GM18909 (cell line): ENCODE data around the gene MEGF11.
A peak's percentile ranks its signal among the peaks of the same experiment; 100 is the strongest.
"Not testable (repeated sequence)": the region's sequence is repeated elsewhere in the genome, so short reads cannot be mapped to it uniquely, and the experiment has no call there.

Experiments used
- ATAC-seq: cut with Tn5 transposase; IDR thresholded peaks from one replicate; pipeline ENCODE4 v1.9.1; 2021; ENCODE audit warnings: mild to moderate bottlenecking; ENCODE audit not compliant: unreplicated experiment, poor library complexity

The MEGF11 gene

GRCh38 chr15:65991721-65992483, 261.6 kb downstream of the MEGF11 start:
- no peak for ATAC-seq

DNA sequence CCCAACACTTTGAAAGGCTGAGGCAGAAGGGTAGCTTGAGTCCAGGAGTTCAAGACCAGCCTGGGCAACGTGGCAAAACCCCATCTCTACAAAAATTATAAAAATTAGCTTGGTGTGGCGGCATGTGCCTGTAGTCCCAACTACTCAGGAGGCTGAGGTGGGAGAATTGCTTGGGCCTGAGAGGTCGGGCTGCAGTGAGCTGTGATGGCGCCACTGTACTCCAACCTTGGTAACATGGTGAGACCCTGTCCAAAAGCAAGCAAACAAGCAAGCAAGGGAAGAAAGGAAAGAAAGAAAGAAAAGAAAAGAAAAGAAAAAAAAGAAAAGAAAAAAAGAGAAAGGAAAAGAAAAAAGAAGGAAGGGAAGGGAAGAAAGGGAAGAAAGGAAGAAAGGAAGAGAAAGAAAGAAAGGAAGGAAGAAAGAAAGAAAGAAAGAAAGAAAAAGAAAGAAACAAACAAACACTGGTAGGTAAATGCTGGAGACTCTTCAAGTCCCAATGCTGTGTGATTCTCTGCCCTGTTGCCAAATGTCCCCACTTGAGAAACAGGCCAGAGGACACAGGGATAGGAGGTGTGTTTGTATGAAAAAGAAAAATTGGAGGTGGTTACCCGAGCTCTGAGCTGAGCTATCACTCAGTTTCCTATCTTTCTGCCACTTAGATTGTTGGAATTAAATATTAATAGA, 263.1 kb downstream of the MEGF11 start:
- no peak for ATAC-seq

GRCh38 chr15:65987100-65987499, 266.4 kb downstream of the MEGF11 start:
- ATAC-seq = no peak

DNA sequence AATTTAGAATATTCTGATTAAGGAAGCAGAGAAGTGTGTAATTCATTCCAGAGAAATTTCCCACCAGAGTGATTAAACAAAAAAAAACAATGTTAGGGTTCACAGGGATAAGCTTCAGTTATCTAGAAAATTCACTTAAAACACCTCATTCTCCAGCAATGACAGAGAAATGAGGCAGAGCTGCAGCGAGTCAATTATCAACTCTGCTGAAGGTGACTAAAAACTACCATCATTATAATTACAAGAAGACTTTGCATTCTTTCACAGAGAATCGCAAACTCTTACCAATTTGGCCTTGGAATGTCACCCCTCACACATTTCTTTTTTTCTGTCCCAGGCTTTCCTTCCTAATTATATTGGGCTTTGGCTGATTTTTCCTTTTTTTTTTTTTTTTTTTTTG, 267.1 kb downstream of the MEGF11 start:
- ATAC-seq = no peak

GRCh38 chr15:65985387-65985786, 268.2 kb downstream of the MEGF11 start:
- no peak for ATAC-seq

- no peak for ATAC-seq
Measured at GRCh38 chr15:65982627-65983322, 270.8 kb downstream of the MEGF11 start.

DNA sequence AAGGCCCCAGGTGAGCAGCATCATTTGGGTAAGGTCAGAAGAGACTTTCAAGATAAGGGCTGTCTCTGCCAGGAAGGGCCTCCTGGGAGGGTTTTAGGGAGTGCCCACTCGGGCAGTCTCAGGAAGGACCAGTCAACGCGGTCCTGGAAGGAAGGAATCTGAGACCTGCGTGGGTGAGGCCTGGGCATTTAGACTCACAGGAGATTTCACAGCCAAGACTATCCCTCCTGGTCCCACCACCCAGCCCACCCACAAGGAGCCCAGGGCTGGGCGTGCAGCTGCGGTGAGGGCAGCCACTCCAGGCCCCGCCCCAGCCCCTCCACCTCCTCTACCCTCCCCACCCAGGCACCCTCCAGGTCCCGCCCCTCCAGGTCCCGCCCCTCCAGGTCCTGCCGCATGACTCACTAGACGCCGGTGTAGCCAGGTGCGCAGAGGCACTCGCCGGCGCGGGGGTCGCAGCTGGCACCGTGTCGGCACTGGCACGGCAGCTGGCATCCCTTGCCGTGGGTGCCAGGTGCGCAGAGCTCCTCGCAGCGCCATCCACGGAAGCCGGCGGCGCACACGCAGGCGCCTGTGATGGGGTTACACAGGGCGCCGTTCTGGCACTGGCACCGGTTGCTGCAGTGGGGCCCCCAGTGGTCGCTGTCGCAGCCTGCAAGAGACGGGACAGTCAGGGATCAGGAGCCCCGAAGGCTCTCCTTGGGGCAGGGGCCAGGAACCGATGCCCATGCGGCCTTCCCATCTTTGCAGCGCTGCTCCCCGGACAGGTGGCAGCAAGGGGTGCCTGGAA, 271.5 kb downstream of the MEGF11 start:
- ATAC-seq = peak; percentile 64

- ATAC-seq = no peak
Measured at GRCh38 chr15:65980824-65981456, 272.6 kb downstream of the MEGF11 start.

DNA sequence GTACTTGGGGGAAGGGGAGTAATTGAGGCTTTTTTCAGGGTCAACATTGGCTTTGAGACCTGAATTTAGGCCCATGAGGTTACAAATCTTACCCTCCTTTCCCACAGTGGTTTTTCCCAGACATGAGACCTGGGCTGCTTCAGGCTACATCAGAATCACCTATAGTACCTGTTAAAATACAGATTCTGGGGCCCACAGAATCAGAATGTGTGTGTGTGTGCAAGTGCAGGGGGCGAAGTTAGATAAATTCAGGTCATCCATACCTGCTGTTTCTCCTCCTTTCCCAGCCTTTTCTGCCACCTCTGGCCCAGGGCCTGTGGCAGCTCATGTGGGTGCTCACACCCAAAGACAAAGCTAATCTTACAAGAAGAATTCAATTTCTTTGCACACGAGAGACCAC, 273.7 kb downstream of the MEGF11 start:
- no peak for ATAC-seq

GRCh38 chr15:65979316-65979715, 274.2 kb downstream of the MEGF11 start:
- no peak for ATAC-seq

GRCh38 chr15:65978110-65978509, 275.4 kb downstream of the MEGF11 start:
- ATAC-seq = no peak

DNA sequence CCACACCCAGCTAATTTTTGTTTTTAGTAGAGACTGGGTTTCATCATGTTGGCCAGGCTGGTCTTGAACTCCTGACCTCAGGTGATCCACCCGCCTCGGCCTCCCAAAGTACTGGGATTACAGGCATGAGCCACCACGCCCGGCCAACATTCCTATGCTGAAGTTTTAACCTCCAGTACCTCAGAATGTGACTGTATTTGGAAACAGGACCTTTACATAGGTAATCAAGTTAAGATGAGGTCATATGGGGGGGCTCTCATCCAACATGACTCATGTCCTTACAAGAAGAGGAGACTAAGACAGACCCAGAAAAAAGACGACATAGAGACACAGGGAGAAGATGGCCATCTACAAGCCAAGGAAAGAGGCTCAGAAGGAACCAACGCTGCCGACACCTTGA, 277.4 kb downstream of the MEGF11 start:
- not testable (repeated sequence) for ATAC-seq

GRCh38 chr15:65971741-65971995, 281.9 kb downstream of the MEGF11 start:
- no peak for ATAC-seq

DNA sequence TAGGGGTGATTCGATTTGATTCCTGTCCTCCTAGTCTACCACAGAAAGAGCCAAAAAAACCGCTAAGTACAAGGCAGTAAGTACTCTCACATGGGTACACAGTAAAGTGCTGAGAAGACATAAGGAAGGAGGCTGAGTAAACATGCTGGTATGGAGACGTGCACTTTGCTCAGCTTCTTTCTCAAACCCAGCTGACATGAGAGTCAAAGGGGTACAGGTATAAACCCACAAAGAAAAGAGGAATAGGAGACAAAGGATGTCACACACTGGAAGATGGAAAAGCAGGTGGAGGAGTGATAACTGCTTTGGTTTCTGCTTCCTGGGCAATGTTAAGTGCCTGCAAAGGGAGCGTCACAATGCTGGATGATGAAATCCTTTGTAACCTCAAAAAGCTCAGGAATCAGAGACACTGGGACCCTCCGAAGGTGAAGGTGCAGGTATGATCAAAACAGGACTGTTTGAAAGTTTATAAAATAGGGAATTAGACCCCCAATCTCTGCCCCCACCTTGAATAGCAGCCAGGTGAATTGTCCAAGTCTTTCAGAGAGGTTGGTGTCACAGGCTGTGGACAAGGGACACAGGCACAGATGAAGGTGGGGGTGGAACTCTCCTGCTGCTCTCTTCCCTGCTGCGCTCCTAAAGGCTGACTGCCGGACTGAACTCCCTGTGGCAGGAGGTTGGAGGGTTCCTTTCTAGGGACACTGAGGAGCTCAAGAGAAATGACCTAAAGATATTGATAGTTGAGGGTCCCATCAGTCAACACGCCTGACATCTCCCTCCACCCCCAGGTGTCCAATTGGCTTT, 282.4 kb downstream of the MEGF11 start:
- no peak for ATAC-seq

DNA sequence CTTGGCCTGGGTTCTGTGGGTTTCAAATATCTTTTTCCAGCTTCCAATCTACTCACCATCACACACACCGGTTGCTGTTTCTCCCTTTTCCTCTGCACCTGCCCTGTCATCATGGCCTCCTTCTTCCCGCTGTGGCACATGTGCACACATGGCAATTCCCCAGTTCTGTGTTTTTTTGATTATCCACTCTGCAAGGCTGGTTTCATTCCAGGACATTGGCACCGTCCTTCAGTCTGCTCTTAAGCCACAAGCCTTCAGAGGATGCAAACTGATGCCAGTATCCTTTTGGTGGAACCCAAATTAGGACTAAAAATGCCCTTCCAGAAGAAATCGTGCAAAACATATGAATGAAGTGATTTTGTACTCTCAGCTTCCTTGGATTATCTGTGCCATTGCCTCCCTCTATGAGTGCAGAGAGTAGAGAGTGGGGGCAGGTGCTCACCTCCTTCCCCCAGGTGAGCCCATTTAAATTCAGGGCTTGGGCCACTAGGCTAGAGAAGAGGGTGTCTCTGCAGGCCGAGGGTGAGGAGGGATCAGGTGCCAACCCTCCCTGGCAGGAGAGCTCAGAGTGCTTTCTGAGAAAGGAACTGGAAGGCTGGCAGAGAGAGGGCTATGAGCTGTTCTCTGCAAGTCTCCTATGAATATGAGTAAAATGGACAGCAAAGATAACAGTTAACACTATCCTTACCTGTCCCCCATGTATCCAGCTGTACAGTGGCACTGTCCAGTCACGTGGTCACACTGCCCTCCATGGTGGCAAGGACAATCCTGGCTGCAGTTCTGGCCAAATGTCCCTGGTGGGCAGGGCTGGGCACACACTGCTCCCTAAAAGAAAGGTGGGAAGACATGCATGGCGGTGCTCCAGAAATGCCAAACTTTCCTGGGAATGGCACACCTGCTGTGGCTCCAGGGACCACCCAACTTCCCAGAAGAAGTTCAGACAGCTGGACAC, 283.4 kb downstream of the MEGF11 start:
- ATAC-seq = no peak

DNA sequence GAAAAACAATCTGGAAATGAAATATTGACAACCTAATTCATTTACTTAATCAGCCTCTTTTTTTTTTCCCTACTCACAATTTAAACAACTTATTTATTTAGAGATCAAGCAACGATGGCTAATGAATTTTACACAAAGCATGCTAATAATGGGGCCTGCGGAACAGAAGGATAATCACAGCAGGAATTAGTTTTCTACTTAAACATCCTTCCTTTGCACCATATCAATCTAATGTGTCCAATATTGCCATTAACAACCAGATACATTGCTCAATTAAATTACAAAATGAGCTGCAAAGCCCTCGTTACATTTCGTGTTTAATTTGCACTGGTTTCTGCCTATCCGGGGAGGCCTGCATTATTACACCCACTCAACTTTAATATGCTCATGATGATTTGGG, 285.0 kb downstream of the MEGF11 start:
- no peak for ATAC-seq

- no peak for ATAC-seq
Measured at GRCh38 chr15:65964792-65965433, 288.6 kb downstream of the MEGF11 start.

DNA sequence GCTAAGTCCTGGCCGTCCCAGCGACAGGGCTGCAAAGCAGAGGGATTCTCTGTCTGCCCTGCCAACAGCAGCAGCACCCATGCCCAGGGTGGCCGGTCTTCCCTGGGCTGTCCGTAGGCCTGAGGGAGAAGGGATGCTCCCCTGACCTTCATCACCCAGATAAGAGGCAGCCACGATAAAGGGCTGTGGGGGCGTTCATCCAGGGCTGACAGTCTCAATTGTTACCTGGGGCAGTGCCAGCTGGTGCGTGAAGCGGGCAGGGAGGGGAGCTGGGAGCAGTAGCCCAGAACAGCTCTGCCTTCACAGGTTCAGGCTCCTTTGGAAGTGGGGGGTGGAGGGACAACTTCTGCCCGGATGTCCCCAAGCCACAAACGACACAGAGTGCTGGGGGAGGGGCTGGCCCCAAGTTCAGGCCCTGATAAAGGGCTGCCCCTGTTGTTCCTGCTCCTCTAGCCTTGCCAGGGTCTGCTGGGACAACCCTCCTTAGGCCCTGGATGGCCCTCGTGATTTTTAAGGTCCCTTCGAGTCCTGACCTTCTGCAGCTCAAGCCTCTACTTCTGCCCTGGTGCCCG, 289.6 kb downstream of the MEGF11 start:
- ATAC-seq = no peak
